Measurements from ENCODE around the gene METTL6. TPM values are rescaled to one million over a fixed set of nuclear protein-coding genes. Genes with fewer than 3 reads are reported as not detected.

Gene METTL6
- total and polyA plus RNA-seq, 7 donors, result 6.5 to 18.5 (median 8.1) TPM

- Histone ChIP-seq H3K27ac (no peak overlapping the region), H3K36me3 (ENCODE audit: insufficient read depth in 1 of 2, low read depth in 1 of 2) (peaks cover 0 to 61% of the 10 kb centered on the region in 2 donors), H3K9me3 (no peaks in the 10 kb centered on the region), H3K27me3 (ENCODE audit: insufficient read depth in 3 of 3, low read length in 2 of 3) (no peaks in the 10 kb centered on the region), H3K4me1 (no peaks in the 10 kb centered on the region), H3K4me3 (no peak overlapping the region)
- ATAC-seq (no peak), DNase-seq (no peak)
- intact Hi-C loops (cut with DNase I), result no loop called here
- 83 to 92% (median 86%) methylated on average over 7 of the region's 7 CpGs for WGBS, 3 donors
- no peak for TF ChIP-seq CTCF (IDR thresholded peaks at IDR 0.05)
Observed at GRCh38 chr3:15455756-15456155, 28.4 kb upstream of the METTL6 start.

- ATAC-seq (no peak), DNase-seq (no peak)
- no peak overlapping the region for H3K27ac ChIP-seq
- no peak overlapping the region for H3K4me3 ChIP-seq
- TF ChIP-seq CTCF (IDR thresholded peaks at IDR 0.05), result no peak
- intact Hi-C loops (cut with DNase I), result no loop called here
- H3K9me3 ChIP-seq, result no peaks in the 10 kb centered on the region
- no peaks in the 10 kb centered on the region for H3K4me1 ChIP-seq
- H3K27me3 ChIP-seq (ENCODE audit: insufficient read depth in 3 of 3, low read length in 2 of 3), result no peaks in the 10 kb centered on the region
- peaks cover 0 to 69% of the 10 kb centered on the region in 2 donors for H3K36me3 ChIP-seq (ENCODE audit: insufficient read depth in 1 of 2, low read depth in 1 of 2)
Observed at GRCh38 chr3:15454965-15455364, 27.6 kb upstream of the METTL6 start.

- no peaks in the 10 kb centered on the region for H3K27me3 ChIP-seq (ENCODE audit: insufficient read depth in 3 of 3, low read length in 2 of 3)
- H3K9me3 ChIP-seq, result no peaks in the 10 kb centered on the region
- H3K4me3 ChIP-seq, result no peak overlapping the region
- intact Hi-C loops (cut with DNase I), result no loop called here
- TF ChIP-seq CTCF (IDR thresholded peaks at IDR 0.05), result no peak
- ATAC-seq (peak in 1 of 4 donors; percentile 15), DNase-seq (no peak)
- no peak overlapping the region for H3K27ac ChIP-seq
- 76 to 80% (median 80%) methylated on average over 9 of the region's 9 CpGs for WGBS, 3 donors
- peaks cover 0 to 74% of the 10 kb centered on the region in 2 donors for H3K36me3 ChIP-seq (ENCODE audit: insufficient read depth in 1 of 2, low read depth in 1 of 2)
- H3K4me1 ChIP-seq, result no peaks in the 10 kb centered on the region
Observed at GRCh38 chr3:15453991-15454625, 26.8 kb upstream of the METTL6 start.

- no peaks in the 10 kb centered on the region for H3K4me1 ChIP-seq
- WGBS, 3 donors, result 78 to 84% (median 83%) methylated on average over 8 of the region's 8 CpGs
- H3K36me3 ChIP-seq (ENCODE audit: insufficient read depth in 1 of 2, low read depth in 1 of 2), result peaks cover 0 to 74% of the 10 kb centered on the region in 2 donors
- no peak for TF ChIP-seq CTCF (IDR thresholded peaks at IDR 0.05)
- DNase-seq, result no peak
- intact Hi-C loops (cut with DNase I), result no loop called here
- no peak overlapping the region for H3K4me3 ChIP-seq
- H3K27ac ChIP-seq, result no peak overlapping the region
- peak; percentile 27 to 63 (median 52) for ATAC-seq
- no peaks in the 10 kb centered on the region for H3K9me3 ChIP-seq
- H3K27me3 ChIP-seq (ENCODE audit: insufficient read depth in 3 of 3, low read length in 2 of 3), result no peaks in the 10 kb centered on the region
Observed at GRCh38 chr3:15453501-15453900, 26.2 kb upstream of the METTL6 start.

- TF ChIP-seq CTCF (IDR thresholded peaks at IDR 0.05), result no peak
- Histone ChIP-seq H3K4me1 (no peaks in the 10 kb centered on the region), H3K27ac (no peak overlapping the region), H3K9me3 (no peaks in the 10 kb centered on the region), H3K27me3 (ENCODE audit: insufficient read depth in 3 of 3, low read length in 2 of 3) (no peaks in the 10 kb centered on the region), H3K4me3 (no peak overlapping the region), H3K36me3 (ENCODE audit: insufficient read depth in 1 of 2, low read depth in 1 of 2) (peaks cover 0 to 74% of the 10 kb centered on the region in 2 donors)
- ATAC-seq (peak in 2 of 4 donors; percentile 45 to 55), DNase-seq (no peak)
- WGBS, 3 donors, result 71 to 85% (median 76%) methylated on average over 5 of the region's 5 CpGs
- intact Hi-C loops (cut with DNase I), result no loop called here
Observed at GRCh38 chr3:15452961-15453360, 25.6 kb upstream of the METTL6 start.
